Measurements from ENCODE around the gene NCOA1.

DNA sequence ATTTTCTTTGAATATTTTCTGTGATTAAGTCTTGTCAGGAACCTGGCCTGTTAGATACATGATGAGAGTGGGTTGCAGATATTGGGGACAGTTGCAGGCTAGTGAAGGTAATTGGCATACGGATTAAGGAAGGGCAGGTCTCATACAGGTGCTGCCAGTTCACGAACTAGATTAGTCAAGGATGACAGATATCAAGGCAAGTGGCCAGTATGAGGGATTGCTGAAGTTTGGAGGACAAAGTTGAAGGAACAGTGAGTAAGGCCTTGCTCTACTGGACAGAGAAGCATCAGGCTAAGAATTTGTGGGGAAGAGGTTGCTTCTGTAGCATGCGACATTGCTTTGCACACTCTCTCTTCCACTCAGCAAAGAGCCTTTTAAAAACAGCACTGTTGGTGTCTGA, 12.8 kb upstream of the NCOA1 start:
- TF ChIP-seq POLR2A (IDR thresholded peaks at IDR 0.05; ENCODE audit: low read depth, low read length) (no peak), TAF1 (IDR thresholded peaks at IDR 0.05; ENCODE audit: low read depth, low read length) (no peak), POLR2AphosphoS5 (IDR thresholded peaks at IDR 0.05; ENCODE audit: low read depth, low read length) (no peak), PAX5 (IDR thresholded peaks at IDR 0.05; ENCODE audit: insufficient read depth, low read length, severe bottlenecking) (no peak)

All from GM12891 (cell line).